ENCODE results near the gene USP24.

Gene USP24

DNA sequence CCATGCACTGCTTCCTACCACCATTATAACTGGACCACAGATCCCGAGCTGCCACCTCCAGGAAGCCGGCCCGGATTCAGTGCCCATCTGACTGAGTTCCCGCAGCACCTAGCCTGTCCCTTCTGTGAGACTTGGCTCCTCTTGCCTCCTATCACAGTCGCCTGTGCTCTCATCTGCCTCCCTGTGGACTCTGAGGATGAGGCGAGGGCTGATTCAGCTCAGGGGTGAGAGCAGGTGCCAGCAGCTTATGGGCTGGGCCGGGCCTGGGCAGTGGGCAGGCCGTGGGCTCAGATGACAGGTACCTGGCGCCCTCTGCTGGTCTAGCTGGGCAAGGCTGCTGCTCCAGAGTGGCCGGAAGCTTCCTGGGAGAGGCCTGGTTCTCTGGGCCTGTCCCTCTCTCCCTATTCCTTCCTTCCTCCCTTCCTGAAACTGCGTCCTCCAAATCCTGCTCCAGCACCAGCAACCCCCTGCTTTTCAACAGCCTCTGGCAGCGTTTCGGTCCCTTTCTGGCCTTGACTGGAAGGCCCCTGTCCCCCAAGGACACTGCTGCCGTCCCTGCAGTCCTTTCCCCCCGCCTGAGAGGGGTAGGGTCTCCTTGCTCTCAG, 193.1 kb downstream of the USP24 start:
- DNase-seq (ENCODE audit: low read depth, low spot score) = peak; percentile 99
- no peak for TF ChIP-seq SUZ12 (IDR thresholded peaks at IDR 0.05; ENCODE audit: extremely low read depth, insufficient read depth, insufficient read length)
- no peak for TF ChIP-seq YY1 (IDR thresholded peaks at IDR 0.05; ENCODE audit: insufficient read depth, insufficient read length)
- TF ChIP-seq ZNF274 (IDR thresholded peaks at IDR 0.05; ENCODE audit: low read depth, low read length) = no peak
- Histone ChIP-seq H3K9me3 (ENCODE audit: insufficient read depth, low read length) (no peaks in the 10 kb centered on the region; the same call in 1 of the 2 replicates), H3K4me1 (ENCODE audit: insufficient read depth, insufficient read length) (peaks cover 20% of the 10 kb centered on the region), H3K4me3 (ENCODE audit: insufficient read length, low read depth) (no peak overlapping the region), H3K9ac (ENCODE audit: insufficient read length, low read depth) (peak overlapping the region; percentile 58), H3K27me3 (ENCODE audit: insufficient read depth, insufficient read length) (no peaks in the 10 kb centered on the region), H3K36me3 (ENCODE audit: insufficient read depth, insufficient read length, low read length) (no peaks in the 10 kb centered on the region)

DNA sequence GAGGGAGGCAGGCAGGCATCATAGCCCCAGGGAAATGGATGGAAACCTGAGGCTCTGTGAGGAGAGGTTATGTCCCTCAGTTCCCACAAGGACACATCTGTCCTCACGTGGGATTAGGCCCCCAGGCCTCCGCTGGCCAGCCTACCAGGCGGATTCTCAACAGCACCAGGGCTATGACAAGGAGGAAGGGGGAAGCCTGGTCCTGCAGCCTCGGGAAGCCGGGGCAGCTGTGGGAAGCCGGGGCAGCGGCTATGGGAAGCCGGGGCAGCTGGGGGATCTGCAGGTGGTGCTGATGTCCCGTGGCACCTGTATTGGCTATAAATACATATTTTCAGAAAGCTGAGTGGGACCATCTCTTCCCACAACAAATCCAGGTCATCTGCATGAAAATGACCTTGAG, 196.8 kb downstream of the USP24 start:
- Histone ChIP-seq H3K4me1 (ENCODE audit: insufficient read depth, insufficient read length) (peaks cover 20% of the 10 kb centered on the region), H3K36me3 (ENCODE audit: insufficient read depth, insufficient read length, low read length) (no peaks in the 10 kb centered on the region), H3K27me3 (ENCODE audit: insufficient read depth, insufficient read length) (no peaks in the 10 kb centered on the region), H3K9me3 (ENCODE audit: insufficient read depth, low read length) (no peaks in the 10 kb centered on the region; the same call in 1 of the 2 replicates), H3K4me3 (ENCODE audit: insufficient read length, low read depth) (no peak overlapping the region), H3K9ac (ENCODE audit: insufficient read length, low read depth) (no peak overlapping the region)
- no peak for TF ChIP-seq SUZ12 (IDR thresholded peaks at IDR 0.05; ENCODE audit: extremely low read depth, insufficient read depth, insufficient read length)
- TF ChIP-seq YY1 (IDR thresholded peaks at IDR 0.05; ENCODE audit: insufficient read depth, insufficient read length) = no peak
- no peak for TF ChIP-seq ZNF274 (IDR thresholded peaks at IDR 0.05; ENCODE audit: low read depth, low read length)
- no peak for DNase-seq (ENCODE audit: low read depth, low spot score)
